Fibroblast of skin of abdomen (primary cell): Measurements from ENCODE around the gene OTC. TPM values are rescaled to one million over a fixed set of nuclear protein-coding genes. Genes with fewer than 3 reads are reported as not detected.

ENCODE experiments used
- DNase-seq: peaks from one replicate; pipeline ENCODE4 v3.0.0-alpha.2; 2013
- polyA plus RNA-seq, 2 experiments: library from polyadenylated mRNA; unstranded; fragments of 120-200 nt; gene quantifications; one replicate each; pipeline ENCODE4 v1.2.1, GENCODE V29; 2013; ENCODE audit not compliant: insufficient read length in 2 of 2

Gene OTC
- polyA plus RNA-seq (2013, experiment 1 of 2; ENCODE audit: insufficient read length): not detected
- not detected for polyA plus RNA-seq (2013, experiment 2 of 2; ENCODE audit: insufficient read length)

GRCh38 chrX:38352362-38352761 lies at the start of gene OTC:
TSS of gene OTC (plus strand) at chrX:38352604. CDS start at chrX:38352697, 93 bp downstream.
- DNase-seq: no peak

GRCh38 chrX:38304010-38304409 lies 48.4 kb upstream of the OTC start:
- no peak for DNase-seq

GRCh38 chrX:38305971-38306370 lies 46.4 kb upstream of the OTC start:
- no peak for DNase-seq

GRCh38 chrX:38311743-38312142 lies 40.7 kb upstream of the OTC start:
- no peak for DNase-seq

- DNase-seq: peak; percentile 82
These were observed 40.0 kb upstream of the OTC start for GRCh38 chrX:38312436-38312835.

GRCh38 chrX:38313190-38313589 lies 39.2 kb upstream of the OTC start:
- peak; percentile 22 for DNase-seq

GRCh38 chrX:38315186-38315585 lies 37.2 kb upstream of the OTC start:
- no peak for DNase-seq

GRCh38 chrX:38318196-38318595 lies 34.2 kb upstream of the OTC start:
- no peak for DNase-seq

- no peak for DNase-seq
These were observed 33.8 kb upstream of the OTC start for GRCh38 chrX:38318606-38319005.

GRCh38 chrX:38320819-38321218 lies 31.6 kb upstream of the OTC start:
- DNase-seq: no peak

- no peak for DNase-seq
These were observed 26.3 kb upstream of the OTC start for GRCh38 chrX:38326086-38326485.

- DNase-seq: peak; percentile 93
These were observed 25.2 kb upstream of the OTC start, which contains the start of gene RPGR for GRCh38 chrX:38327007-38327774. TSS of gene RPGR (minus strand) at chrX:38327509. CDS start at chrX:38327367, 142 bp downstream.

GRCh38 chrX:38327775-38328081 lies 24.7 kb upstream of the OTC start:
- DNase-seq: no peak

- no peak for DNase-seq
These were observed 19.9 kb upstream of the OTC start for GRCh38 chrX:38332505-38332904.

GRCh38 chrX:38335382-38335781 lies 17.0 kb upstream of the OTC start:
- DNase-seq: no peak

- no peak for DNase-seq
These were observed 15.7 kb upstream of the OTC start for GRCh38 chrX:38336538-38337240.

GRCh38 chrX:38341442-38341841 lies 11.0 kb upstream of the OTC start:
- no peak for DNase-seq

- DNase-seq: no peak
These were observed 9.3 kb upstream of the OTC start for GRCh38 chrX:38342853-38343778.

GRCh38 chrX:38346150-38346549 lies 6.3 kb upstream of the OTC start:
- no peak for DNase-seq

- DNase-seq: peak; percentile 69
These were observed 5.3 kb upstream of the OTC start for GRCh38 chrX:38347136-38347535.

GRCh38 chrX:38351346-38351745 lies 1.1 kb upstream of the OTC start:
- no peak for DNase-seq

GRCh38 chrX:38356401-38356800 lies 4.0 kb downstream of the OTC start:
- DNase-seq: no peak
